Bronchial epithelial cell (primary cell): ENCODE data around the gene HSPA12B. TPM values are rescaled to one million over a fixed set of nuclear protein-coding genes. Genes with fewer than 3 reads are reported as not detected.

Experiments
- DNase-seq: peaks from one replicate; pipeline ENCODE4 v3.0.0-alpha.2; 2010; ENCODE audit warnings: low read depth
- FAIRE-seq: peaks from 2 replicates; lab custom pipeline; 2011; peaks lifted over from hg19 to GRCh38; lab: Jason Lieb, UNC
- H3K27me3 ChIP-seq: 2 replicates; pipeline ENCODE4 v1.5.1; 2011; ENCODE audit warnings: low read length; ENCODE audit not compliant: control insufficient read depth, insufficient read depth
- H3K36me3 ChIP-seq: 2 replicates; pipeline ENCODE4 v1.5.1; 2011; ENCODE audit warnings: low read length; ENCODE audit not compliant: control insufficient read depth, insufficient read depth
- H3K4me3 ChIP-seq: 2 replicates; pipeline ENCODE4 v1.5.1; 2011; ENCODE audit warnings: mild to moderate bottlenecking, low read depth, low read length, control low read depth
- CTCF ChIP-seq: IDR thresholded peaks from 2 replicates; pipeline ENCODE4 v1.5.1; 2011; ENCODE audit warnings: mild to moderate bottlenecking, moderate library complexity, low read length, control low read depth, inconsistent platforms; ENCODE audit not compliant: insufficient read depth, severe bottlenecking
- total RNA-seq: library from RNA; depleted of rRNA; stranded (reverse); fragments of >200 nt; gene quantifications from 2 replicates; pipeline ENCODE4 v1.2.1, GENCODE V29; 2014

The HSPA12B gene
- total RNA-seq, 1 donor from 2014 or later = not detected

DNA sequence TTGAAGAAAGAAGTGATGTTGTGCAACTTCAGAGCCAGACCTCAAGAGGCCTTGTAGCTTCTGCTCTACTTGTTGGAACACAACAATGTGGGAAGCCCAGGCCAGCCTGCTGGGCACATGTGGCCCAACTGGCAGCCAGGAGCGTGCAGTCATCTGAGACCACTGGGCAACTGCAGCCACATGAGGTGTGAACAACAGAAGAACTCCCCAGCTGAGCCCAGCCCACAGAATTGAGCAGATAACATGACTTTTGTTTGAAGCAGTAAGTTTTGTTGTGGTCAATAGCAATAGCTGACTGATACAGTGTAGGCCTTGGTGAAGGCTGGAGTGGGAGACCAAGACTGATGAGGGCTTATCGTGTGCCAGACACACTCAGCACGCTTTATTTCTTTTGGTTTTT is 42.1 kb upstream of the HSPA12B start:
- no peak for TF ChIP-seq CTCF
- no peak overlapping the region for H3K4me3 ChIP-seq
- DNase-seq (no peak), FAIRE-seq (no peak)
- no peaks in the 10 kb centered on the region for H3K36me3 ChIP-seq
- peaks cover 3% of the 10 kb centered on the region for H3K27me3 ChIP-seq

GRCh38 chr20:3691306-3691705 is 41.2 kb upstream of the HSPA12B start:
- no peaks in the 10 kb centered on the region for H3K36me3 ChIP-seq
- TF ChIP-seq CTCF = no peak
- H3K27me3 ChIP-seq = peaks cover 2% of the 10 kb centered on the region
- FAIRE-seq = no peak
- no peak for DNase-seq
- H3K4me3 ChIP-seq = no peak overlapping the region

DNA sequence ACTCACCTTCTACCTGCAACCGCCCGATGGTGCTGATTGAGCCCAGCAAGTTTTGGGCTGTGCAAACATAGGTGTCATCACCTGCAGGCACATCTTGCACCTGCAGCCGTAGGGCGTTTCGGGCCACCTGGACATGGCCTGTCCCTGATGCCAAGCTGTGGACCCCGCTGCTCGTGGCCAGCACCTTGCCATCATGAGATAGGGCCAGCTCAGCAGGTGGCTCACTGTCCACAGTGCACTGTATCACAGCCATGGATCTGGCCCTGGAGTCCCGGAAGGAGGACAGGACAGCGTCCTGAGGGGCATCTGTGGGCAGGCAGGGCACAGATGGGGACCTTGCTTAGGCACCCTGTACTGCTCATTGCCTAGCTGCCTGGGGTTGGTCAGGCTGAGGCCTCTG is 40.6 kb upstream of the HSPA12B start:
- no peak for DNase-seq
- Histone ChIP-seq H3K4me3 (no peak overlapping the region), H3K36me3 (no peaks in the 10 kb centered on the region), H3K27me3 (no peaks in the 10 kb centered on the region)
- no peak for TF ChIP-seq CTCF
- FAIRE-seq = no peak

GRCh38 chr20:3692706-3693294 is 39.7 kb upstream of the HSPA12B start:
- no peak for FAIRE-seq
- no peaks in the 10 kb centered on the region for H3K36me3 ChIP-seq
- no peaks in the 10 kb centered on the region for H3K27me3 ChIP-seq

GRCh38 chr20:3693376-3693775 is 39.1 kb upstream of the HSPA12B start:
- Histone ChIP-seq H3K4me3 (no peak overlapping the region), H3K36me3 (no peaks in the 10 kb centered on the region), H3K27me3 (no peaks in the 10 kb centered on the region)
- FAIRE-seq = no peak
- no peak for DNase-seq
- TF ChIP-seq CTCF = no peak

More at GRCh38 chr20:3692706-3693294, 39.7 kb upstream of the HSPA12B start:
- TF ChIP-seq CTCF = no peak
- no peak overlapping the region for H3K4me3 ChIP-seq
- DNase-seq = no peak

GRCh38 chr20:3694864-3695263 is 37.6 kb upstream of the HSPA12B start:
- FAIRE-seq = no peak
- no peak for DNase-seq
- H3K36me3 ChIP-seq = no peaks in the 10 kb centered on the region
- no peak overlapping the region for H3K4me3 ChIP-seq
- no peak for TF ChIP-seq CTCF
- no peaks in the 10 kb centered on the region for H3K27me3 ChIP-seq
